ENCODE data around the gene PACS1.

DNA sequence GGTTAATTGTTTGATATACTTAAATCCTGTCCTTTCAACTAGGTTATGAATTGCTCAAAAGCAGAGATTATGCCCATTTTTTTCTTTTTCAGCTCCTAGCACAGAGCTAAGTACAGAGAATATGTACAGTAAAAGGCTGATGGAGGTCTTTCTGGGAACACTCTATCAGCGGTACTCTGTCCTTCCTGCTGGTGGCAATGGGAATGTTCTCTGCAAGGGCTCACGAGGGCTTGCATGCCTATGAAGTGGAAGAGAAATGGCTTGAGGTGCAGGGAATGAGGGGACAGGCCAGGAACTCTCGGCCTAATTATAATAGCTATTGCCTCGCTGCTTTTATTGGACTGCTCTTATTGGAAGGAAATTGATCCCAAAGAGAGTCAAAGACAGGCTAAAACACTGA, 114.7 kb downstream of the PACS1 start:
- TF ChIP-seq, protein P1, sequence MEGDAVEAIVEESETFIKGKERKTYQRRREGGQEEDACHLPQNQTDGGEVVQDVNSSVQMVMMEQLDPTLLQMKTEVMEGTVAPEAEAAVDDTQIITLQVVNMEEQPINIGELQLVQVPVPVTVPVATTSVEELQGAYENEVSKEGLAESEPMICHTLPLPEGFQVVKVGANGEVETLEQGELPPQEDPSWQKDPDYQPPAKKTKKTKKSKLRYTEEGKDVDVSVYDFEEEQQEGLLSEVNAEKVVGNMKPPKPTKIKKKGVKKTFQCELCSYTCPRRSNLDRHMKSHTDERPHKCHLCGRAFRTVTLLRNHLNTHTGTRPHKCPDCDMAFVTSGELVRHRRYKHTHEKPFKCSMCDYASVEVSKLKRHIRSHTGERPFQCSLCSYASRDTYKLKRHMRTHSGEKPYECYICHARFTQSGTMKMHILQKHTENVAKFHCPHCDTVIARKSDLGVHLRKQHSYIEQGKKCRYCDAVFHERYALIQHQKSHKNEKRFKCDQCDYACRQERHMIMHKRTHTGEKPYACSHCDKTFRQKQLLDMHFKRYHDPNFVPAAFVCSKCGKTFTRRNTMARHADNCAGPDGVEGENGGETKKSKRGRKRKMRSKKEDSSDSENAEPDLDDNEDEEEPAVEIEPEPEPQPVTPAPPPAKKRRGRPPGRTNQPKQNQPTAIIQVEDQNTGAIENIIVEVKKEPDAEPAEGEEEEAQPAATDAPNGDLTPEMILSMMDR (IDR thresholded peaks at IDR 0.05) = no peak
- TF ChIP-seq POLR2AphosphoS5 (IDR thresholded peaks at IDR 0.05) = no peak
- TF ChIP-seq POLR2A (IDR thresholded peaks at IDR 0.05; ENCODE audit: low read depth) = no peak
